ENCODE measurements around the gene CLDN15.

- TF ChIP-seq POLR2A (IDR thresholded peaks at IDR 0.05) (no peak), CTCF (IDR thresholded peaks at IDR 0.05) (no peak), POLR2AphosphoS5 (IDR thresholded peaks at IDR 0.05; ENCODE audit: insufficient read depth in 1 of 2, low read depth in 1 of 2) (no peak)
Observed at GRCh38 chr7:101271021-101271420, 33.4 kb upstream of the CLDN15 start.

All from vagina (tissue), 2 donors.